ENCODE data around the gene CACNA2D1.

CACNA2D1 gene

DNA sequence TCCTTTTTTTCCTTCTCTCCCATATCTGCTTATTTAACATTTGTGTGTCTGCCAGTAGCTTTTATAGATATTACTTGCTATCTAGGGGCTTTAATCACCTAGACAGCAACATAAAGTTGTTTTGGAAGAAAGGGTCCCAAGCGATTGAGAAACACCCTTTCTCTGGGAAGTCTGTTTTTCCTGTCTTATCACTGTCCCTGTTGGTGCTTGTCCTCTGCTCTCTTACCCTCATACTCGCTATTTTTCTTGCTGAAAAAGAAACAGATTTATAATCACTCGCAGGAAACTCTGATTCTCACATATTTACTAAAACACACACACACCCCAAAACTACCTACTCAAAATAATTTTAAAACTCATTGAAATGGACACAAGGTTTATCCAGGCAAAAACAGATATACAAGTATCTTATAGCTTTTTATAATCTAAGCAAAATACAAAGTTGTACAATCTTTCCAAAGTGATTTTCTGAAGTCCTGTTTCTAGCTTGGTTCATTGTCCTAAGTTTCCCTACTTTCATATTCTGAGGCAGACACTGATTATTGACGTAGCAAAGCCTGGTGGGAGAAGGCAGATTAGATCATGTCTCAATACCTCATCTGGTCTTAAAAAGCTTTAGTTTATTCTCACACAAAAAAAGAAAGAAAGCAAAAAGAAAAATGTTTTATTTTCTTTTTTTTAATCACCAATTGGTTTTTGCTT, 157.3 kb downstream of the CACNA2D1 start:
- Histone ChIP-seq H3K4me1 (peaks cover 32% of the 10 kb centered on the region), H3K9me3 (no peaks in the 10 kb centered on the region), H3K27me3 (no peaks in the 10 kb centered on the region), H3K4me3 (ENCODE audit: low read depth, low read length) (no peak overlapping the region), H3K36me3 (no peaks in the 10 kb centered on the region)
- TF ChIP-seq CTCF (IDR thresholded peaks at IDR 0.05; ENCODE audit: low read depth, low read length), result no peak
- DNase-seq, result no peak

DNA sequence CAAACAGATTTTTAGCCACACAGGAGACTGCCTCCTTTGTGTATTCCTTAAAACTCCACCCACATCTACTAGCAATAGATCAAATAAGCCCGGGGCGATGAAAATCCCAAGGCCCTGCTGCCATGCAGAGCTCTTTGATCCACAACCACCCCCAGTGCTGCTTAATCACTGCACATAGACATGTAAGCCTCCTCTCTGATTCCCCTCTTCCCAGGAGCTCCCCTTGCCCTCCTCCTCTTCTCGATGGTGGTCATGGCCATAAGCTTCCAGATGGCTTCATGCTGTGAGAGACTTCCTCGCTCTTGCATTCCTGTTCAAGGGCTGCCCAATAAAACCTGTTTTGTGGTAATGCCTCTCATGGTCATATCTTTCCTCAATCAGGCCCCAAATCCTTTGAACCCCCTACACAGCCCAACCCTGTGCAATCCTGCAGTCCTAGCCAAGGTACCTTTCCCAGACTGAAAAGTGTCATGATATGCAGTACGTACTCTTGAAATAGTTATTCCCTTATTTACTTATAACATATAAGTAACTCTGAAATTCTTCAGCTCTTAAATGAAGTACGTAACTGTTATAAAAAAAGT, 158.5 kb downstream of the CACNA2D1 start:
- Histone ChIP-seq H3K4me1 (peaks cover 32% of the 10 kb centered on the region), H3K36me3 (no peaks in the 10 kb centered on the region), H3K4me3 (ENCODE audit: low read depth, low read length) (no peak overlapping the region), H3K9me3 (no peaks in the 10 kb centered on the region), H3K27me3 (no peaks in the 10 kb centered on the region)
- no peak for DNase-seq
- TF ChIP-seq CTCF (IDR thresholded peaks at IDR 0.05; ENCODE audit: low read depth, low read length), result no peak

DNA sequence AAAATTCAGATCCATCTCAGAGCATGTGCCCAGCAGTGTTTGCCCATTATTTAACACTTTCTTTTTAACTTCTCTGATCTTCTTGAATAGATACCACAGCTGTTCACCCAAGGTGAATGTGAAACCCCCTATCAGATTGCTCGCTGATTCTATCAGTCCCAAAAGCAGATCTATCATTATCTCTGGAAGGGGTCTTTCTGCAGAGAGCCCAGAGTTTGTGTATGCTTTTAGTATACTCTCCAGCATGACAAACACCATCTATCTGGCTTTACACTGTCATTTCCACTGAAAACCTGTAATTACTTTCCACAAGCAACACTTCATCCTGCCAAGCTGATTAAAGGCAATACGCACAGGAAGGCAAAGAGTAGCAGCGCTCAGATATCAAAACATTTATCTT, 168.2 kb downstream of the CACNA2D1 start:
- H3K36me3 ChIP-seq, result no peaks in the 10 kb centered on the region
- H3K27me3 ChIP-seq, result no peaks in the 10 kb centered on the region
- peaks cover 14% of the 10 kb centered on the region for H3K4me1 ChIP-seq
- DNase-seq, result no peak
- H3K4me3 ChIP-seq (ENCODE audit: low read depth, low read length), result no peak overlapping the region
- H3K9me3 ChIP-seq, result no peaks in the 10 kb centered on the region
- TF ChIP-seq CTCF (IDR thresholded peaks at IDR 0.05; ENCODE audit: low read depth, low read length), result no peak

GRCh38 chr7:82274681-82275080, 168.9 kb downstream of the CACNA2D1 start:
- H3K36me3 ChIP-seq, result no peaks in the 10 kb centered on the region
- no peak overlapping the region for H3K4me3 ChIP-seq (ENCODE audit: low read depth, low read length)
- H3K9me3 ChIP-seq, result no peaks in the 10 kb centered on the region
- peaks cover 21% of the 10 kb centered on the region for H3K4me1 ChIP-seq
- TF ChIP-seq CTCF (IDR thresholded peaks at IDR 0.05; ENCODE audit: low read depth, low read length), result no peak
- no peaks in the 10 kb centered on the region for H3K27me3 ChIP-seq
- no peak for DNase-seq

DNA sequence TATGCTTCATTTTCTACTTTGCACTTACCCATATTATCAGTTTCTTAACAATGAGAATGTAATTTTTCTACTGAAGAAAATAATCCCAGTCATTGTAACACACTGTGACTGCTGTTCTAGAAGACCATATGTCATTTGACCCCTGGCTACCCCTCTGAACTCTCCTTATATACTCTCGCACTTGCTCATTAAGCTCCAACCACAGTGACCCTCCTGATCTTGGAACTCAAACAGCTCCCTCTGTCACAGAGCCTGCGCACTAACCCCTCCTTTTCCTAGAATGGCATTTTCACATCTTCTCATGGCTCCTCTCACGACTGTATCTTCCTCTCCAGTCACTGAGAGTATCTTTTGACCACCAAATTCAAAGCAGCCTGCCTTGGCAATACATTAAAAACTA, 169.7 kb downstream of the CACNA2D1 start:
- Histone ChIP-seq H3K4me1 (peaks cover 29% of the 10 kb centered on the region), H3K4me3 (ENCODE audit: low read depth, low read length) (no peak overlapping the region), H3K36me3 (no peaks in the 10 kb centered on the region), H3K9me3 (no peaks in the 10 kb centered on the region), H3K27me3 (no peaks in the 10 kb centered on the region)
- DNase-seq, result no peak
- TF ChIP-seq CTCF (IDR thresholded peaks at IDR 0.05; ENCODE audit: low read depth, low read length), result no peak

GRCh38 chr7:82270870-82271269, 172.7 kb downstream of the CACNA2D1 start:
- Histone ChIP-seq H3K4me3 (ENCODE audit: low read depth, low read length) (no peak overlapping the region), H3K4me1 (peaks cover 41% of the 10 kb centered on the region), H3K27me3 (no peaks in the 10 kb centered on the region), H3K9me3 (no peaks in the 10 kb centered on the region), H3K36me3 (no peaks in the 10 kb centered on the region)
- DNase-seq, result no peak
- no peak for TF ChIP-seq CTCF (IDR thresholded peaks at IDR 0.05; ENCODE audit: low read depth, low read length)
